A549 (cell line): ENCODE results near the gene VSTM4.

Experiments used
- EP300 ChIP-seq, 2 experiments: fragments of >200 bp; sonication (Bioruptor Twin); formaldehyde crosslinking; IDR thresholded peaks; 2 replicates in 1 of 2; 3 replicates in 1 of 2; pipeline ENCODE4 v1.6.1; 2016 to 2017
- ESRRA ChIP-seq: fragments of 150-350 bp; IDR thresholded peaks from 2 replicates; pipeline ENCODE4 v1.6.1; 2014; ENCODE audit warnings: mild to moderate bottlenecking, low read length, borderline replicate concordance
- GATA3 ChIP-seq: IDR thresholded peaks from 2 replicates; pipeline ENCODE4 v1.6.1; 2012; ENCODE audit warnings: borderline replicate concordance
- HMGXB4 ChIP-seq: fragments of 250-450 bp; sonication (Bioruptor Pico); IDR thresholded peaks from 2 replicates; pipeline ENCODE4 v1.5.0; 2021; ENCODE audit warnings: mild to moderate bottlenecking, moderate library complexity, borderline replicate concordance
- JUNB ChIP-seq: fragments of >200 bp; sonication (Bioruptor Twin); formaldehyde crosslinking; IDR thresholded peaks from 2 replicates; pipeline ENCODE4 v1.6.1; 2016
- MAFK ChIP-seq: fragments of 450-650 bp; IDR thresholded peaks from 2 replicates; pipeline ENCODE4 v1.6.1; 2014; ENCODE audit not compliant: partially characterized antibody
- POLR2A ChIP-seq: IDR thresholded peaks from 2 replicates; pipeline ENCODE4 v1.6.1; 2012; ENCODE audit warnings: mild to moderate bottlenecking, low read length
- RFX5 ChIP-seq: fragments of 450-650 bp; IDR thresholded peaks from 2 replicates; pipeline ENCODE4 v1.7.1; 2014; ENCODE audit warnings: antibody characterized with exemption, mild to moderate bottlenecking, moderate library complexity
- RNF2 ChIP-seq: fragments of 200-600 bp; sonication (generic); IDR thresholded peaks from 2 replicates; pipeline ENCODE4 v1.6.1; 2016; ENCODE audit warnings: low read depth, mild to moderate bottlenecking, antibody characterized with exemption, moderate library complexity, borderline replicate concordance
- SMC3 ChIP-seq: fragments of >200 bp; sonication (Bioruptor Twin); formaldehyde crosslinking; IDR thresholded peaks from 3 replicates; pipeline ENCODE4 v1.6.1; 2018; ENCODE audit warnings: inconsistent platforms
- SREBF2 ChIP-seq: fragments of 450-650 bp; IDR thresholded peaks from 2 replicates; pipeline ENCODE4 v1.6.1; 2014; ENCODE audit warnings: mild to moderate bottlenecking, moderate library complexity
- TP53 ChIP-seq: fragments of 250-450 bp; sonication (Bioruptor Pico); IDR thresholded peaks from 2 replicates; pipeline ENCODE4 v1.5.0; 2021; ENCODE audit warnings: mild to moderate bottlenecking, moderate library complexity
- TF ChIP-seq, protein P1 (sequence below): fragments of >200 bp; sonication (Bioruptor Twin); formaldehyde crosslinking; IDR thresholded peaks from 3 replicates; pipeline ENCODE4 v1.5.1; 2016
- TF ChIP-seq, protein P2 (sequence below): fragments of 200-600 bp; sonication (generic); IDR thresholded peaks from 2 replicates; pipeline ENCODE4 v1.6.1; 2016; ENCODE audit warnings: antibody characterized with exemption, mild to moderate bottlenecking, moderate library complexity

GRCh38 chr10:49117376-49118070, 2.2 kb upstream of the VSTM4 start:
- TF ChIP-seq, protein P1, sequence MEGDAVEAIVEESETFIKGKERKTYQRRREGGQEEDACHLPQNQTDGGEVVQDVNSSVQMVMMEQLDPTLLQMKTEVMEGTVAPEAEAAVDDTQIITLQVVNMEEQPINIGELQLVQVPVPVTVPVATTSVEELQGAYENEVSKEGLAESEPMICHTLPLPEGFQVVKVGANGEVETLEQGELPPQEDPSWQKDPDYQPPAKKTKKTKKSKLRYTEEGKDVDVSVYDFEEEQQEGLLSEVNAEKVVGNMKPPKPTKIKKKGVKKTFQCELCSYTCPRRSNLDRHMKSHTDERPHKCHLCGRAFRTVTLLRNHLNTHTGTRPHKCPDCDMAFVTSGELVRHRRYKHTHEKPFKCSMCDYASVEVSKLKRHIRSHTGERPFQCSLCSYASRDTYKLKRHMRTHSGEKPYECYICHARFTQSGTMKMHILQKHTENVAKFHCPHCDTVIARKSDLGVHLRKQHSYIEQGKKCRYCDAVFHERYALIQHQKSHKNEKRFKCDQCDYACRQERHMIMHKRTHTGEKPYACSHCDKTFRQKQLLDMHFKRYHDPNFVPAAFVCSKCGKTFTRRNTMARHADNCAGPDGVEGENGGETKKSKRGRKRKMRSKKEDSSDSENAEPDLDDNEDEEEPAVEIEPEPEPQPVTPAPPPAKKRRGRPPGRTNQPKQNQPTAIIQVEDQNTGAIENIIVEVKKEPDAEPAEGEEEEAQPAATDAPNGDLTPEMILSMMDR = no peak
- TF ChIP-seq SMC3 = no peak
- TF ChIP-seq SREBF2 = no peak
- no peak for TF ChIP-seq TP53 (CRISPR knock-in tag)
- no peak for TF ChIP-seq RFX5
- TF ChIP-seq POLR2A = no peak
- no peak for TF ChIP-seq HMGXB4
- TF ChIP-seq, protein P2, sequence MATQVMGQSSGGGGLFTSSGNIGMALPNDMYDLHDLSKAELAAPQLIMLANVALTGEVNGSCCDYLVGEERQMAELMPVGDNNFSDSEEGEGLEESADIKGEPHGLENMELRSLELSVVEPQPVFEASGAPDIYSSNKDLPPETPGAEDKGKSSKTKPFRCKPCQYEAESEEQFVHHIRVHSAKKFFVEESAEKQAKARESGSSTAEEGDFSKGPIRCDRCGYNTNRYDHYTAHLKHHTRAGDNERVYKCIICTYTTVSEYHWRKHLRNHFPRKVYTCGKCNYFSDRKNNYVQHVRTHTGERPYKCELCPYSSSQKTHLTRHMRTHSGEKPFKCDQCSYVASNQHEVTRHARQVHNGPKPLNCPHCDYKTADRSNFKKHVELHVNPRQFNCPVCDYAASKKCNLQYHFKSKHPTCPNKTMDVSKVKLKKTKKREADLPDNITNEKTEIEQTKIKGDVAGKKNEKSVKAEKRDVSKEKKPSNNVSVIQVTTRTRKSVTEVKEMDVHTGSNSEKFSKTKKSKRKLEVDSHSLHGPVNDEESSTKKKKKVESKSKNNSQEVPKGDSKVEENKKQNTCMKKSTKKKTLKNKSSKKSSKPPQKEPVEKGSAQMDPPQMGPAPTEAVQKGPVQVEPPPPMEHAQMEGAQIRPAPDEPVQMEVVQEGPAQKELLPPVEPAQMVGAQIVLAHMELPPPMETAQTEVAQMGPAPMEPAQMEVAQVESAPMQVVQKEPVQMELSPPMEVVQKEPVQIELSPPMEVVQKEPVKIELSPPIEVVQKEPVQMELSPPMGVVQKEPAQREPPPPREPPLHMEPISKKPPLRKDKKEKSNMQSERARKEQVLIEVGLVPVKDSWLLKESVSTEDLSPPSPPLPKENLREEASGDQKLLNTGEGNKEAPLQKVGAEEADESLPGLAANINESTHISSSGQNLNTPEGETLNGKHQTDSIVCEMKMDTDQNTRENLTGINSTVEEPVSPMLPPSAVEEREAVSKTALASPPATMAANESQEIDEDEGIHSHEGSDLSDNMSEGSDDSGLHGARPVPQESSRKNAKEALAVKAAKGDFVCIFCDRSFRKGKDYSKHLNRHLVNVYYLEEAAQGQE = no peak
- no peak for TF ChIP-seq JUNB
- no peak for TF ChIP-seq EP300 (IDR thresholded peaks at IDR 0.05)
- no peak for TF ChIP-seq MAFK
- no peak for TF ChIP-seq GATA3
- TF ChIP-seq ESRRA = no peak
- no peak for TF ChIP-seq RNF2
